ENCODE measurements around the gene SELENOI.

The SELENOI gene

DNA sequence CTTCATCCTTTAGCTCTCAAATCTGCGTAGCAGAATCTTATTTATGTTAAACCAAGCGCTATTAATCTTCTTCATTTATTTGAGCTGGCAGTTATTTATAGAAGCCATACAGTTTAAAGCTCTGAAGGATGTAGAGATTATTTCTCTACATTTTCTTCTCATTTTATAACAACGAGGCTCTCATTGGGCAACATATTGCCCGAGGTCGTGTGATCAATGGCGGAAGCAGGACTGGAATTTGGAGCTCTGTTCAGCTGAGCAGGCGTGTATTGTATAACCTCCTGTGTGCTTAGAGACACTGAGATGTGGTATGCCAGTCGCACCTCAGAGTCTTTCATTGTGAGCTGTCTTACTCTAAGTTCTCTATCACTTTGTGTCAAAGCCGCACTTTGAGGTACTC is 38.2 kb downstream of the SELENOI start:
- ChIA-PET CTCF (no interaction called here), POLR2A (interaction anchor here (1.2 kb wide), 1 partner anchor 39 kb away, joined by 3 read pairs; no protein-coding TSS in a partner anchor)
- TF ChIP-seq ELF4 (IDR thresholded peaks at IDR 0.05) (no peak), ZNF384 (IDR thresholded peaks at IDR 0.05) (no peak), SUZ12 (IDR thresholded peaks at IDR 0.05) (no peak), L3MBTL2 (conservative IDR thresholded peaks at IDR 0.05) (no peak), FOXK2 (IDR thresholded peaks at IDR 0.05) (no peak), FOXA1 (IDR thresholded peaks at IDR 0.05) (no peak), BHLHE40 (IDR thresholded peaks at IDR 0.05; ENCODE audit: borderline replicate concordance) (no peak), FOXM1 (IDR thresholded peaks at IDR 0.05; ENCODE audit: borderline replicate concordance) (no peak), CTBP1 (IDR thresholded peaks at IDR 0.05; ENCODE audit: borderline replicate concordance) (no peak), HDGF (IDR thresholded peaks at IDR 0.05; ENCODE audit: borderline replicate concordance) (no peak), TARDBP (IDR thresholded peaks at IDR 0.05) (no peak), SP1 (IDR thresholded peaks at IDR 0.05) (no peak), ARNT (IDR thresholded peaks at IDR 0.05) (no peak), LEF1 (IDR thresholded peaks at IDR 0.05; ENCODE audit: borderline replicate concordance) (no peak)
- TF ChIP-seq, protein P1, sequence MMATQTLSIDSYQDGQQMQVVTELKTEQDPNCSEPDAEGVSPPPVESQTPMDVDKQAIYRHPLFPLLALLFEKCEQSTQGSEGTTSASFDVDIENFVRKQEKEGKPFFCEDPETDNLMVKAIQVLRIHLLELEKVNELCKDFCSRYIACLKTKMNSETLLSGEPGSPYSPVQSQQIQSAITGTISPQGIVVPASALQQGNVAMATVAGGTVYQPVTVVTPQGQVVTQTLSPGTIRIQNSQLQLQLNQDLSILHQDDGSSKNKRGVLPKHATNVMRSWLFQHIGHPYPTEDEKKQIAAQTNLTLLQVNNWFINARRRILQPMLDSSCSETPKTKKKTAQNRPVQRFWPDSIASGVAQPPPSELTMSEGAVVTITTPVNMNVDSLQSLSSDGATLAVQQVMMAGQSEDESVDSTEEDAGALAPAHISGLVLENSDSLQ (IDR thresholded peaks at IDR 0.05): no peak
- no peak for DNase-seq (ENCODE audit: extremely low spot score)

DNA sequence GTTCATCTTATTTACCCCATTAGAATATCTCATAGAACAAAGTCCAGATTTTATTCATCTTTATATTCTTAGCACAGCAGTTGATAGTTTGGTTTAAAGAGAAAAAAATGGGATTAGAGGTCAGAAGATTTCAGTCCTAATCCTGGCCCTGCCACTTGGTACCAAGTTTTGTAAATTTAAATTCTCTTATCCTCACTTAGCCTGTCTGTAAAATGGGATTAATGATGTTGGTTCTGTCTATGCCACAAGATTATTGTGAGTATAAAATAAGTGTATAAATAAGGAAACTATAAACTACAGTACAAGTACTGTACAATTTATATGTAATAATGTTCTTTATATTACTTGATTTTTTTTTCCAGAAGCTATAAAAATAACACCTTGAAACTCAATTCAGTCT is 38.7 kb downstream of the SELENOI start:
- no peak for DNase-seq (ENCODE audit: extremely low spot score)
- POLR2A ChIA-PET: interaction anchor here (1.2 kb wide), 1 partner anchor 39 kb away, joined by 3 read pairs; no protein-coding TSS in a partner anchor
- CTCF ChIA-PET: no interaction called here

DNA sequence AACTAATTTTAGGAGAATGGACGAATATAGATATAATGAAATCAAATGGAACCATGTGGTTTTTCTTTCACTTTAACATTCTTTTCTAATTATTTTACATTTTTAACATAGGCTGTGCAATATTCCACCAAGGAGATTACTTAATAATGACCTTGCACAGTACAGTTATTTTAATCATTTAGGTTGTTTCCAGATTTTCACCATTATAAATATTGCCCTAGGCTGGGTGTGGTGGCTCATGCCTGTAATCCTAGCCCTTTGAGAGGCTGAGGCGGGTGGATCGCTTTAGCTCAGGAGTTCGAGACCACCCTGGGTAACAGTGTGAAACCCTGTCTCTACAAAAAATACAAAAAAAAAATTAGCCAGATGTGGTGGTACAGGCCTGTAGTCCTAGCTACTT is 41.2 kb downstream of the SELENOI start:
- ChIA-PET CTCF (interaction anchor here (0.7 kb wide), 1 partner anchor 222 kb away, joined by 6 read pairs; no protein-coding TSS in a partner anchor), POLR2A (no interaction called here)
- no peak for TF ChIP-seq L3MBTL2 (conservative IDR thresholded peaks at IDR 0.05)
- TF ChIP-seq ELF4 (IDR thresholded peaks at IDR 0.05): no peak
- TF ChIP-seq SUZ12 (IDR thresholded peaks at IDR 0.05): no peak
- no peak for TF ChIP-seq FOXA1 (IDR thresholded peaks at IDR 0.05)

More for the DNA sequence above, 38.7 kb downstream of the SELENOI start:
- TF ChIP-seq LEF1 (IDR thresholded peaks at IDR 0.05; ENCODE audit: borderline replicate concordance) (no peak), L3MBTL2 (conservative IDR thresholded peaks at IDR 0.05) (no peak), SP1 (IDR thresholded peaks at IDR 0.05) (no peak), SUZ12 (IDR thresholded peaks at IDR 0.05) (no peak), ARNT (IDR thresholded peaks at IDR 0.05) (no peak), CTBP1 (IDR thresholded peaks at IDR 0.05; ENCODE audit: borderline replicate concordance) (no peak), TARDBP (IDR thresholded peaks at IDR 0.05) (no peak), NFRKB (IDR thresholded peaks at IDR 0.05) (no peak), BHLHE40 (IDR thresholded peaks at IDR 0.05; ENCODE audit: borderline replicate concordance) (no peak), ELF4 (IDR thresholded peaks at IDR 0.05) (no peak), HDGF (IDR thresholded peaks at IDR 0.05; ENCODE audit: borderline replicate concordance) (no peak), FOXM1 (IDR thresholded peaks at IDR 0.05; ENCODE audit: borderline replicate concordance) (no peak), FOXK2 (IDR thresholded peaks at IDR 0.05) (no peak), FOXA1 (IDR thresholded peaks at IDR 0.05) (no peak), ZNF384 (IDR thresholded peaks at IDR 0.05) (no peak)
- TF ChIP-seq, protein P1 (IDR thresholded peaks at IDR 0.05): no peak

DNA sequence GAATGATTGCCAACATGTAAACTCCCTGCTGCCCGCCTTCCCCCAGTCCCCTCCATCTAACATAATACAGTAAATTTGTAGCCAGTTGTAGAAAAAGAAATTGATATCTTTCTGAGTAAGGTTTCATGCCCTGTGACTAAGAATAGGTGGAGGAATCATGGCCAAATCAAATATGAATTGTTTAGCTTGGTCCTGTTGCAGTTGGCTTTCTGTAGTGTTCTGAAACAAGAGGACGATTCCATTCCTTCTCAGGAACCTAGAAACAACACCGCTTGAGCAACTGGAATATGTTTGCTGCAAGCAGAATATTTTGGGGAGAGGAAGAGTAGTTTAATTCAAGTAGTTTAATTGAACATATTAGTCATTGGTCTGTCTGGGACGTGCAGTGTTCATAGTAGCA is 48.8 kb downstream of the SELENOI start:
- no peak for TF ChIP-seq FOXK2 (IDR thresholded peaks at IDR 0.05)
- no peak for TF ChIP-seq FOXM1 (IDR thresholded peaks at IDR 0.05; ENCODE audit: borderline replicate concordance)
- TF ChIP-seq BHLHE40 (IDR thresholded peaks at IDR 0.05; ENCODE audit: borderline replicate concordance): no peak
- no peak for DNase-seq (ENCODE audit: extremely low spot score)
- ChIA-PET CTCF (no interaction called here), POLR2A (no interaction called here)

More for the DNA sequence above, 41.2 kb downstream of the SELENOI start:
- no peak for DNase-seq (ENCODE audit: extremely low spot score)

DNA sequence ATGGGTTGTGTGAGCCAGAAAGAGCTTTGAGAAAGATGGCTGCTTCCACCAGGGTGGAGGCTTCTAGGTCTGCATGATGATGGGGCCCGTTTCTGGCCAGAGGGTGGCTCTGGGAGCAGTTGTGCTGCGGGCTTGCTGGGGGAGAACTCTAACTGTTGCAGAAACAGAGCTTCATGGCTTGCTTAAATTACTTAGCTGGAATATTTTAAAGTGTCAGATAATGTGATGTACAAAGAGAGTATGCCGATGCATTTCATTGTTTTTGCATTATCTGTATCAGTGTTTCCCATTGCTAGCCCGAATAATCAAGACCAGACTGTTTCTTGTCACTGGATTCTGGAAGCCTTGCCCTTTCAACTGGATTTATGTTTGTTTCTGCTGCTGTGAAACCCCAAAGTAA is 49.5 kb downstream of the SELENOI start:
- CTCF ChIA-PET: interaction anchor here (0.6 kb wide), 1 partner anchor 9 kb away, joined by 3 read pairs; no protein-coding TSS in a partner anchor
- DNase-seq (ENCODE audit: extremely low spot score): no peak
- no peak for TF ChIP-seq ZNF384 (IDR thresholded peaks at IDR 0.05)
- no peak for TF ChIP-seq L3MBTL2 (conservative IDR thresholded peaks at IDR 0.05)
- no peak for TF ChIP-seq SUZ12 (IDR thresholded peaks at IDR 0.05)
- TF ChIP-seq ELF4 (IDR thresholded peaks at IDR 0.05): no peak
- no peak for TF ChIP-seq SP1 (IDR thresholded peaks at IDR 0.05)
- TF ChIP-seq BHLHE40 (IDR thresholded peaks at IDR 0.05; ENCODE audit: borderline replicate concordance): no peak
- TF ChIP-seq, protein P1 (IDR thresholded peaks at IDR 0.05): no peak
- no peak for TF ChIP-seq TARDBP (IDR thresholded peaks at IDR 0.05)
- no peak for TF ChIP-seq LEF1 (IDR thresholded peaks at IDR 0.05; ENCODE audit: borderline replicate concordance)
- no peak for TF ChIP-seq HDGF (IDR thresholded peaks at IDR 0.05; ENCODE audit: borderline replicate concordance)
- no peak for TF ChIP-seq ARNT (IDR thresholded peaks at IDR 0.05)
- TF ChIP-seq CTBP1 (IDR thresholded peaks at IDR 0.05; ENCODE audit: borderline replicate concordance): no peak
- TF ChIP-seq FOXA1 (IDR thresholded peaks at IDR 0.05): no peak
- POLR2A ChIA-PET: no interaction called here

DNA sequence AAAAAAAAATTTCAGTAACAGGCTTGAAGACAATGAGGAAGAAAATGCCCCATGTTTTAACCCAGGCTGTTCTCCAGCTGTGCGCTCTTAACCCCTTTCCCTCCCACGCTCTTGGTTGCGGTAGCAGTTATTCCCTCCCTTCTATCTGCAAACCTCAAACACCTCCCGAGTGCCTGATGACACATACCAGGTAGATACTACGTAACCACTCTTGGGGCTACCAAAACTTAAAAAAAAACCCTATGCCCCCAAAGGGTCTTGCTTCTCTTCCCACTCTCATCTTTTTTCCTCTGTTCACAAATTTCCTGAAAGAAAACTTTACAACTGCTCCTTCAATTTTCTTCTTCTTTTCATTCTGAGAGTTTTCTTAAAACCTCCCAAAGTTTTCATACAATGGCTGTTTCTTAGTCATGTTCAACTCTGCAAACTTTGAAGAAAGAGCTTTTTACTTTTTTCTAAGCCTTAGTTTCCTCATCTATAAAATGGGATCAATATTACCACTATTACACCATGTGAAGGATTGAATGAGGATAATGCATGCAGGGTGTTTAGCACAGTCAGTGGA is 50.9 kb downstream of the SELENOI start:
- DNase-seq (ENCODE audit: extremely low spot score): no peak
- ChIA-PET CTCF (no interaction called here), POLR2A (no interaction called here)
- no peak for TF ChIP-seq ZNF384 (IDR thresholded peaks at IDR 0.05)
- no peak for TF ChIP-seq TARDBP (IDR thresholded peaks at IDR 0.05)
- no peak for TF ChIP-seq FOXA1 (IDR thresholded peaks at IDR 0.05)
- TF ChIP-seq BHLHE40 (IDR thresholded peaks at IDR 0.05; ENCODE audit: borderline replicate concordance): no peak
- no peak for TF ChIP-seq L3MBTL2 (conservative IDR thresholded peaks at IDR 0.05)
- no peak for TF ChIP-seq CTBP1 (IDR thresholded peaks at IDR 0.05; ENCODE audit: borderline replicate concordance)
- no peak for TF ChIP-seq SUZ12 (IDR thresholded peaks at IDR 0.05)
- TF ChIP-seq, protein P1 (IDR thresholded peaks at IDR 0.05): no peak
- no peak for TF ChIP-seq ELF4 (IDR thresholded peaks at IDR 0.05)
- no peak for TF ChIP-seq NFRKB (IDR thresholded peaks at IDR 0.05)
- no peak for TF ChIP-seq FOXK2 (IDR thresholded peaks at IDR 0.05)
- no peak for TF ChIP-seq ARNT (IDR thresholded peaks at IDR 0.05)
- no peak for TF ChIP-seq LEF1 (IDR thresholded peaks at IDR 0.05; ENCODE audit: borderline replicate concordance)
- TF ChIP-seq FOXM1 (IDR thresholded peaks at IDR 0.05; ENCODE audit: borderline replicate concordance): no peak
- no peak for TF ChIP-seq HDGF (IDR thresholded peaks at IDR 0.05; ENCODE audit: borderline replicate concordance)

All from HEK293T (cell line).